Mesendoderm (in vitro differentiated cells): Measurements from ENCODE around the gene NR0B1.

Source experiments
- DNase-seq: peaks from one replicate; pipeline ENCODE4 v3.0.0; 2013
- H2AK5ac ChIP-seq: 2 replicates; pipeline ENCODE4 v1.6.1; 2013; ENCODE audit warnings: low read length, inconsistent platforms
- H2BK120ac ChIP-seq: 2 replicates; pipeline ENCODE4 v1.6.1; 2013; ENCODE audit warnings: low read depth, mild to moderate bottlenecking, low read length, moderate library complexity, mixed read lengths
- H2BK15ac ChIP-seq: replicated peaks from 2 replicates; pipeline ENCODE4 v1.6.1; 2013; ENCODE audit warnings: low read depth, mild to moderate bottlenecking, moderate library complexity
- H2BK5ac ChIP-seq: 2 replicates; pipeline ENCODE4 v1.6.1; 2013; ENCODE audit warnings: low read length, inconsistent platforms
- H3K18ac ChIP-seq: 2 replicates; pipeline ENCODE4 v1.6.1; 2013; ENCODE audit warnings: mild to moderate bottlenecking, low read length, mixed read lengths
- H3K23ac ChIP-seq: one replicate; pipeline ENCODE4 v1.6.1; 2013; ENCODE audit warnings: low read length
- H3K27ac ChIP-seq: 2 replicates; pipeline ENCODE4 v1.5.1; 2013; ENCODE audit warnings: low read depth, mild to moderate bottlenecking, inconsistent platforms, low read length, moderate library complexity
- H3K27me3 ChIP-seq: 2 replicates; pipeline ENCODE4 v1.6.1; 2013; ENCODE audit warnings: low read length, control low read depth, mild to moderate bottlenecking, inconsistent platforms; ENCODE audit not compliant: insufficient read depth, poor library complexity
- H3K36me3 ChIP-seq: 2 replicates; pipeline ENCODE4 v1.6.1; 2013; ENCODE audit warnings: low read length, inconsistent platforms; ENCODE audit not compliant: control insufficient read depth, insufficient read depth
- H3K4ac ChIP-seq: one replicate; pipeline ENCODE4 v1.6.1; 2013; ENCODE audit warnings: low read depth, mild to moderate bottlenecking, low read length, moderate library complexity
- H3K4me1 ChIP-seq: 2 replicates; pipeline ENCODE4 v1.6.1; 2013; ENCODE audit warnings: low read depth, low read length, inconsistent platforms; ENCODE audit not compliant: control insufficient read depth
- H3K4me2 ChIP-seq: 2 replicates; pipeline ENCODE4 v1.6.1; 2013; ENCODE audit warnings: low read length
- H3K4me3 ChIP-seq: 2 replicates; pipeline ENCODE4 v1.5.1; 2013; ENCODE audit warnings: mild to moderate bottlenecking, low read length
- H3K56ac ChIP-seq: one replicate; pipeline ENCODE4 v1.6.1; 2013; ENCODE audit warnings: low read length
- H3K79me1 ChIP-seq: 2 replicates; pipeline ENCODE4 v1.6.1; 2013; ENCODE audit warnings: low read length, inconsistent platforms
- H3K79me2 ChIP-seq: 2 replicates; pipeline ENCODE4 v1.6.1; 2013; ENCODE audit warnings: mild to moderate bottlenecking, low read length; ENCODE audit not compliant: control insufficient read depth, insufficient read depth
- H3K9ac ChIP-seq: 2 replicates; pipeline ENCODE4 v1.6.1; 2013; ENCODE audit warnings: low read length, inconsistent platforms
- H4K5ac ChIP-seq: one replicate; pipeline ENCODE4 v1.6.1; 2013; ENCODE audit warnings: low read length
- H4K8ac ChIP-seq: one replicate; pipeline ENCODE4 v1.6.1; 2013; ENCODE audit warnings: low read depth, mild to moderate bottlenecking, control low read depth, low read length, moderate library complexity
- WGBS: extraction: QIAGEN DNeasy Blood & Tissue Kit; methylation state at CpG from one replicate; pipeline ENCODE4 v1.1.7; 2013; ENCODE audit warnings: low lambda C conversion rate, missing lambda C conversion rate; ENCODE audit not compliant: insufficient coverage; ENCODE audit errors: extremely low coverage; 5-methylcytosine and 5-hydroxymethylcytosine counted together

Gene NR0B1

DNA sequence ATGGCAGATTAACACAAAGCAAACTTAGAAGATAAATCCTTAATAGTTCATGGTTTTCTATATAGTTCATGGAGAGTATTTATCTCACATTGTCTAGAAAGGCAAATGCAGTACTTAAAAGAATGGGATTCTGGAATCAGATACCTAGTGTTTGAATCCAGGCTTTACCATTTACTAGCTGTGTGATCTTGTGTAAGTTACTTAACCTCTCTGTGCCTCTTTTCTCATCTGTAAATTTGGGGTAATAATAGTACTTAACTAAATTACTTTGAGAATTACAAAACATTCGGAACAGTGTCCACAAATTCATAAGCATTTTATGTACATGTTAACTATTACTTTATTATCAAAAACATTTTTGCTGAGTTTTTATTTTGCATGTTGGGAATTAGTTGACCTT is 46.4 kb downstream of the NR0B1 start:
- Histone ChIP-seq H3K79me1 (no peaks in the 10 kb centered on the region), H3K4me1 (no peaks in the 10 kb centered on the region), H3K56ac (no peak overlapping the region), H4K5ac (no peak overlapping the region), H3K23ac (no peak overlapping the region), H3K4me3 (no peak overlapping the region), H3K4me2 (no peak overlapping the region), H4K8ac (no peak overlapping the region), H2AK5ac (no peak overlapping the region), H3K36me3 (no peaks in the 10 kb centered on the region), H2BK15ac (no peak overlapping the region), H2BK5ac (no peak overlapping the region), H3K27ac (no peak overlapping the region), H2BK120ac (no peak overlapping the region), H3K9ac (no peak overlapping the region), H3K27me3 (no peaks in the 10 kb centered on the region), H3K79me2 (no peaks in the 10 kb centered on the region), H3K18ac (no peak overlapping the region), H3K4ac (no peak overlapping the region)
- DNase-seq, result no peak
- WGBS, result no CpG with 5 or more reads among the region's 1 CpG

DNA sequence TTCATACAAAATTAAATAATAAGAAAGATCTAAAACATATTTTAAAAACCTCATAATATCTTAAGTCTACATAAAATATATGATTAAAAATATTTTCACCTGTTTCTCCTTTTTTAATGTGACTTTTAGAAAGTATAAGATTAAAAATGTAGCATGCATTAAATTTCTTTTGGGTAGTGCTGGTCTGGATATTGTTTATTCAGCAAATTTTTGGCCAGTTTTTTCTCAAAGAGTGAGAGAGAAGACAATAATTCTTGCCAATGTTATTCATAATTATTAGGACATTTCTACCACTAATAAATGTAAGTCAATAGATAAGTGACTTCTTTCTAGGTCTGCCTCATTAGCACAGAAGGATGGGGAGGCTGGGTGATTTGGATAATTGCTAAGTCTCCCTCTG is 48.2 kb downstream of the NR0B1 start:
- H3K23ac ChIP-seq, result no peak overlapping the region
- no peak for DNase-seq
- H3K9ac ChIP-seq, result no peak overlapping the region
- H2BK5ac ChIP-seq, result no peak overlapping the region
- no peak overlapping the region for H2BK15ac ChIP-seq
- H3K4me2 ChIP-seq, result no peak overlapping the region
- H3K36me3 ChIP-seq, result no peaks in the 10 kb centered on the region
- no peak overlapping the region for H2BK120ac ChIP-seq
- H3K4ac ChIP-seq, result no peak overlapping the region
- no peak overlapping the region for H4K8ac ChIP-seq
- no peaks in the 10 kb centered on the region for H3K27me3 ChIP-seq
- no peaks in the 10 kb centered on the region for H3K79me2 ChIP-seq
- no peak overlapping the region for H3K27ac ChIP-seq
- no peak overlapping the region for H4K5ac ChIP-seq
- H3K56ac ChIP-seq, result no peak overlapping the region
- no peak overlapping the region for H3K18ac ChIP-seq
- no peaks in the 10 kb centered on the region for H3K4me1 ChIP-seq
- no peak overlapping the region for H3K4me3 ChIP-seq
- no peaks in the 10 kb centered on the region for H3K79me1 ChIP-seq
- H2AK5ac ChIP-seq, result no peak overlapping the region

DNA sequence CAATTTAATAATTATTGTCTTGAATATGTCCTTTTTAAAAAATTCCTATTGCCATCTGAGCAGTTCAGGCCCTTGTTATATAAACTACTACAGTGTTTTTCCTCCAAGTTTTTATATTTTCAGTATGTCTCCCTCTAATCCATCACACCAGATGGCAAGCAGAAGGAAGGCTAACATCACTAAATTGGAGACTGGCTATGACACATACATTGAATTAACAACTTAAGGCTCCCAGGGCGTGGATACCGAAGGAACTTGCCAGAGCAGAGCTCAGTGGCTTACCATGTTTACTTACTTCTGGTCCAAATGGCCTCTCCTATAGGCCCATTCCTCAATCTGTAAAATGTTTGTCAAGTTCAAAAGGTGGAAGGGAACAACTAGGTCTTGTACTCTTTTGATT is 49.3 kb downstream of the NR0B1 start:
- Histone ChIP-seq H3K4me2 (no peak overlapping the region), H3K56ac (no peak overlapping the region), H3K79me1 (no peaks in the 10 kb centered on the region), H2BK120ac (no peak overlapping the region), H2BK15ac (no peak overlapping the region), H2AK5ac (no peak overlapping the region), H3K4ac (no peak overlapping the region), H3K4me1 (no peaks in the 10 kb centered on the region), H4K5ac (no peak overlapping the region), H3K36me3 (no peaks in the 10 kb centered on the region), H3K23ac (no peak overlapping the region), H3K9ac (no peak overlapping the region), H4K8ac (no peak overlapping the region), H3K79me2 (no peaks in the 10 kb centered on the region), H3K4me3 (no peak overlapping the region), H3K27ac (no peak overlapping the region), H2BK5ac (no peak overlapping the region), H3K27me3 (no peaks in the 10 kb centered on the region), H3K18ac (no peak overlapping the region)
- DNase-seq, result no peak
- whole genome bisulfite sequencing, result no CpG with 5 or more reads among the region's 2 CpGs
